Endothelial cell of umbilical vein (primary cell): ENCODE measurements around the gene ALB.

Source experiments
- CTCF ChIP-seq, 2 donors: IDR thresholded peaks; 1 replicate in 1 of 2; 2 replicates in 1 of 2; pipeline ENCODE4 v1.5.1; 2011; ENCODE audit warnings: low read length in 2 of 2, mild to moderate bottlenecking in 2 of 2, moderate library complexity in 2 of 2, control low read depth in 1 of 2, inconsistent platforms in 1 of 2, low read depth in 1 of 2; ENCODE audit not compliant: insufficient read depth in 1 of 2; ENCODE audit errors: extremely low read depth in 1 of 2
- POLR2A ChIP-seq: IDR thresholded peaks from 2 replicates; pipeline ENCODE4 v1.6.1; 2012; ENCODE audit warnings: low read depth, mild to moderate bottlenecking, control low read depth, low read length
- POLR2AphosphoS5 ChIP-seq: IDR thresholded peaks from 2 replicates; pipeline ENCODE4 v1.6.1; 2012; ENCODE audit warnings: low read depth, mild to moderate bottlenecking, control low read depth, low read length, moderate library complexity; ENCODE audit not compliant: insufficient read depth

DNA sequence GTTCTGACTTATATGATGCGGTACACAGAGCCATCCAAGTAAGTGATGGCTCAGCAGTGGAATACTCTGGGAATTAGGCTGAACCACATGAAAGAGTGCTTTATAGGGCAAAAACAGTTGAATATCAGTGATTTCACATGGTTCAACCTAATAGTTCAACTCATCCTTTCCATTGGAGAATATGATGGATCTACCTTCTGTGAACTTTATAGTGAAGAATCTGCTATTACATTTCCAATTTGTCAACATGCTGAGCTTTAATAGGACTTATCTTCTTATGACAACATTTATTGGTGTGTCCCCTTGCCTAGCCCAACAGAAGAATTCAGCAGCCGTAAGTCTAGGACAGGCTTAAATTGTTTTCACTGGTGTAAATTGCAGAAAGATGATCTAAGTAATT is 16.5 kb downstream of the ALB start:
- TF ChIP-seq CTCF (IDR thresholded peaks at IDR 0.05; ENCODE audit: extremely low read depth in 1 of 2, insufficient read depth in 1 of 2, low read depth in 1 of 2, low read length in 2 of 2) (no peak), POLR2A (no peak), POLR2AphosphoS5 (no peak)
